GM13976 (cell line): Measurements from ENCODE around the gene AK1.

ENCODE experiments used
- DNase-seq: peaks from one replicate; pipeline ENCODE4 v3.0.0; 2012; ENCODE audit warnings: low spot score
- in situ Hi-C: fragments of 300-500 bp; cut with MboI; formaldehyde crosslinking; loops from one replicate; pipeline ENCODE4 v1.12.0; 2022; ENCODE audit warnings: low sequenced_read_pairs, mixed read lengths, inconsistent platforms; ENCODE audit not compliant: unreplicated experiment
- TF ChIP-seq, protein P1 (sequence below): IDR thresholded peaks from 2 replicates; pipeline ENCODE4 v1.5.1; 2012; ENCODE audit warnings: borderline replicate concordance, mild to moderate bottlenecking; ENCODE audit not compliant: insufficient read depth; ENCODE audit errors: extremely low read depth, missing control alignments, control extremely low read depth

Gene AK1

DNA sequence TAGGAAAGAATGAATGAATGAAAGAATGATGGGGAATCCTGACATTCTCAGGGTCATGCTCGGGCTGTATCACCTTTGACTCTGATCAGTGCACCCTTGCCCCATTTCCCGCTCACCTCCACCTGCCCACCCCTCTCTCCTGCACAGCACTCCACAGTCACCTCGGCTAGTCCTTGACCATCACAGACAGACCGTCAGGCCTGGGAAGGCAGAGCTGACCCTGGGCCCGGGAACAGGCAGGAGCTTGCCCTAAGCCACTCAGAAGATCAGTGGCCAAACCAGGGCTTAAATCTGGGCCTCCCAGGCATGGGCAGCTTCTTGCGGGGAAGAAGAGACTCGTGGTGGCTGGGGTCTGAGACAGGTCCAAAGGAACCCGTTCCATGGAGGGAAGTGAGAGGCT, 18.3 kb upstream of the AK1 start:
- no peak for DNase-seq
- in situ Hi-C loops: no loop called here
- TF ChIP-seq, protein P1, sequence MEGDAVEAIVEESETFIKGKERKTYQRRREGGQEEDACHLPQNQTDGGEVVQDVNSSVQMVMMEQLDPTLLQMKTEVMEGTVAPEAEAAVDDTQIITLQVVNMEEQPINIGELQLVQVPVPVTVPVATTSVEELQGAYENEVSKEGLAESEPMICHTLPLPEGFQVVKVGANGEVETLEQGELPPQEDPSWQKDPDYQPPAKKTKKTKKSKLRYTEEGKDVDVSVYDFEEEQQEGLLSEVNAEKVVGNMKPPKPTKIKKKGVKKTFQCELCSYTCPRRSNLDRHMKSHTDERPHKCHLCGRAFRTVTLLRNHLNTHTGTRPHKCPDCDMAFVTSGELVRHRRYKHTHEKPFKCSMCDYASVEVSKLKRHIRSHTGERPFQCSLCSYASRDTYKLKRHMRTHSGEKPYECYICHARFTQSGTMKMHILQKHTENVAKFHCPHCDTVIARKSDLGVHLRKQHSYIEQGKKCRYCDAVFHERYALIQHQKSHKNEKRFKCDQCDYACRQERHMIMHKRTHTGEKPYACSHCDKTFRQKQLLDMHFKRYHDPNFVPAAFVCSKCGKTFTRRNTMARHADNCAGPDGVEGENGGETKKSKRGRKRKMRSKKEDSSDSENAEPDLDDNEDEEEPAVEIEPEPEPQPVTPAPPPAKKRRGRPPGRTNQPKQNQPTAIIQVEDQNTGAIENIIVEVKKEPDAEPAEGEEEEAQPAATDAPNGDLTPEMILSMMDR: no peak

DNA sequence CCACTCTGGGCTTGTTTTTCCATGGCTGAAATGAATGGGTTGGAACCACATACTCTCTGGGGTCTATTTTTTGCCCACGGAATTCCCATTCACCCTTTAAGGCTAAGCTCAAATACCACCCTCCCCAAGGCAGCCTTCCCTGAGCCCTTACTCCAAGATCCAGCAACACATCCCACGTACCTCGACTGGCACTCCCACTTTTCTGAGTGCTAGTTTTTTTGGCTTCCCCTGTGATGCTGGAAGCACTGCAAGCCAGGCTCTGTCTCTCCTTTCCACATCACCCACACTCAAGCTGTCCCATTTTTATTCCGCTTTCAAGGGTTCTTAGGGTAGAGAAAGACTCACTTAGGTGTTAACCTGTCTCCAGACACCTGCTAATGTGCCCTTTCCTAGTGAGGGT, 15.9 kb upstream of the AK1 start:
- in situ Hi-C loops: no loop called here
- no peak for DNase-seq
- TF ChIP-seq, protein P1: no peak

DNA sequence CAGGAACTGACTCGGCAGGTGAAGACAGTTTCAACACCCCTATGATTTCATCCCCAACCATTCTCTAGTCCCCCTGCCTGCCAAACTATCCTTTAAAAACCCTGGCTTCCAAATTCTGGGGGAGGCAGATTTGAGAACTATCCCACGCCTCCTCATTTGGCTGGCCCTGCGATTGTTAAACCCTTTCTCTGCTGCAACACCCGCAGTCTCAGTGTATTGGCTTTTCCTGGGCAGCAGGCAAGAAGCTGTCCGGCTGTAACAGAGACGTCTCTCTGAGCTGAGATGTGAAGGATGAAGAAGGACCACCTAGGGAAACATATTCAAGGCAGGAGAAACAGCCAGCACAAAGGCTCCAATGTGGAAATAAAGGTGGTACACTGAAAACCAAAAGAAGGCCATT, 15.4 kb upstream of the AK1 start:
- in situ Hi-C loops: no loop called here
- TF ChIP-seq, protein P1: no peak
- DNase-seq: no peak

DNA sequence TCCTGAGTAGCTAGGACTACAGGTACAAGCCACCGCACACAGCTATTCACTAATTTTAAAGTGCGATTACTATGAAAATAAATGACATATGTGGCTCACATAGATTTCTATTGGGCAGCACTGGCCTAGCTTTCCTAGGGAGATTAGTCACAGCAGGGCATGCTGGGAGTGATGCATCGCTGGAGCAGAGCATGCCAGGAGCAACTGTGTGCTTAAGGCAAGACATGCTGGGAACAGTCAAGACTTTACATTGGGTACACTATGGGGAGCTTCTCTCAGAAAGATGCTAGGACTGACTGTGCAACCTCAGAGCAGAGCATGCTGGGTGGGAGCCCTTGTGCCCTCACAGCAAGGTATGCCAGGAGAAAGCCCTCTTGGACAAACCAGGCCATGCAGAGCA, 12.6 kb upstream of the AK1 start:
- TF ChIP-seq, protein P1: no peak
- in situ Hi-C loops: no loop called here

DNA sequence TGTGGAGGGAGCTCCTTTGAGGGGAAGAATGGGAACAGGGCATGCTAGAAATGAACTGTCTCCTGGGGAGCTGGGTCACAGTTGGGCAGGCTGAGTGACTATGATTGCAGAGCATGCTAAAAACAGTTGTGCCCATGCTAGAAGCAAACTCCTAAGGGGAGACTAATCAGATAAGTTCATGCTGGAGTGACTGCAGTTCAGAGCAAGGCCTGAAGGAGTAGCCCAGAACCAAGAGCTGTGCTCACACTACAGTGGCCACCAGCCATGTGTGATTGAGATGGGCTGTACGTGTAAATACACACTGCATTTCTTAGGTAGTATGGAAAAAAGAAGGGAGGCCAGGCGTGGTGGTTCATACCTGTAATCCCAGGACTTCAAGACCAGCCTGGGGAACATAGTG, 10.3 kb upstream of the AK1 start:
- DNase-seq: no peak
- in situ Hi-C loops: no loop called here
- TF ChIP-seq, protein P1: no peak

More for the DNA sequence above, 12.6 kb upstream of the AK1 start:
- no peak for DNase-seq

DNA sequence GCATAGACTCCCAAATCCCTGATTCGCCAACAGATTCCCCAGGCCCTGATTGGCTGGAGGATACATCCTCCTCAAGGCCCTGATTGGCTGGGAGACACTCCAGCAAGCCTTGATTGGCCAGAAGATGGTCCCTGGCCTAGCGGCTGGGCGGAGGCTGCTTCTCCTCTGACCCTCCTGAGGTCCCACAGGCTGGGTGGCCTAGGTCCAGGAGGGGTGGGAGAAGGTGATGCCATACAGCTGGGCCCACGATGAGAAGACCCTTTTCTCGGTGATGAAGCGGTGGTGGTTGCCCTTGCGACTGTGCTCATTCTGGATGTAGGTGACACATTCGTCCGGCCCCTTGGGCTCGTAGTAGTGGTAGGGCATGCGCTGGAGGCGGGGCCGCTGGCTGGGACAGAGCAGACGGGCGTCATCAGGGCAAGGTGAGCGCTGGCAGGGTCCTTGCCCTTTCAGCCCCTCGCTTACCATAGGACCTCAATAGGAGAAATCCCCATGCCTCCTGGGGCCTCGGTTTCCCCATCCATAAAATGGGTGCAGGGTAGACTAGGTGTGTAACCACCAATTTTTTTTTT, 9.0 kb upstream of the AK1 start:
- TF ChIP-seq, protein P1: no peak
- no peak for DNase-seq
- in situ Hi-C loops: no loop called here
